H1 (cell line): ENCODE measurements around the gene ZNF100. TPM values are rescaled to one million over a fixed set of nuclear protein-coding genes. Genes with fewer than 3 reads are reported as not detected.
A peak's percentile ranks its signal among the peaks of the same experiment; 100 is the strongest.

Source experiments
- BACH1 ChIP-seq: IDR thresholded peaks from 2 replicates; pipeline ENCODE4 v1.6.1; 2012; ENCODE audit warnings: low read length, improper control_type of control experiment
- BCL11A ChIP-seq, 2 experiments: IDR thresholded peaks; one replicate each; pipeline ENCODE4 v1.6.1; 2011; ENCODE audit warnings: low read depth in 2 of 2, low read length in 2 of 2, mild to moderate bottlenecking in 2 of 2
- CHD7 ChIP-seq: fragments of 300-600 bp; sonication (generic); IDR thresholded peaks from 2 replicates; pipeline ENCODE4 v1.7.1; 2012; ENCODE audit warnings: low read length, moderate library complexity, mild to moderate bottlenecking, inconsistent platforms; ENCODE audit not compliant: insufficient replicate concordance
- CREB1 ChIP-seq: IDR thresholded peaks from 2 replicates; pipeline ENCODE4 v1.6.1; 2012; ENCODE audit warnings: inconsistent platforms
- EP300 ChIP-seq, 2 experiments: IDR thresholded peaks; 1 replicate in 1 of 2; 2 replicates in 1 of 2; pipeline ENCODE4 v1.6.1; 2011 to 2012; ENCODE audit warnings: low read depth in 2 of 2, low read length in 2 of 2, mild to moderate bottlenecking in 2 of 2, borderline replicate concordance in 1 of 2, inconsistent platforms in 1 of 2, moderate library complexity in 1 of 2
- HDAC6 ChIP-seq: IDR thresholded peaks from one replicate; pipeline ENCODE4 v1.7.1; 2012; ENCODE audit warnings: low read depth, mild to moderate bottlenecking, inconsistent platforms, low read length, moderate library complexity
- JUND ChIP-seq: IDR thresholded peaks from 2 replicates; pipeline ENCODE4 v1.6.1; 2011; ENCODE audit warnings: mild to moderate bottlenecking, improper control_type of control experiment, low read length
- KDM4A ChIP-seq: IDR thresholded peaks from one replicate; pipeline ENCODE4 v1.7.1; 2012; ENCODE audit warnings: low read depth, mild to moderate bottlenecking, moderate library complexity, low read length, inconsistent platforms; ENCODE audit not compliant: severe bottlenecking
- PHF8 ChIP-seq: fragments of 200-600 bp; sonication (generic); conservative IDR thresholded peaks from 2 replicates; pipeline ENCODE4 v1.7.1; 2012; ENCODE audit warnings: low read depth, mild to moderate bottlenecking, inconsistent platforms, low read length, moderate library complexity
- SP4 ChIP-seq: IDR thresholded peaks from 2 replicates; pipeline ENCODE4 v1.6.1; 2012; ENCODE audit warnings: low read length, inconsistent platforms
- TAF7 ChIP-seq: optimal IDR thresholded peaks from 2 replicates; pipeline ENCODE3; 2011; ENCODE audit warnings: low read depth, mild to moderate bottlenecking, inconsistent platforms, low read length, moderate library complexity, borderline replicate concordance
- TBP ChIP-seq: IDR thresholded peaks from 2 replicates; pipeline ENCODE4 v1.6.1; 2011; ENCODE audit warnings: low read depth, low read length, improper control_type of control experiment
- polyA plus RNA-seq, 7 experiments: library from polyadenylated mRNA; depleted of rRNA in 3 of 7; stranded (reverse) in 5 of 7; unstranded in 2 of 7; fragments of >200 nt in 5 of 7; fragments of 200-250 nt in 2 of 7; gene quantifications; 1 replicate in 5 of 7; 2 replicates in 1 of 7; 4 replicates in 1 of 7; pipeline versions ENCODE4 v1.2.1 to v1.2.3, GENCODE V29; 2011 to 2013; ENCODE audit warnings: missing spikeins in 2 of 7, mixed read lengths in 2 of 7
- total RNA-seq: library from RNA; stranded (reverse); fragmentation: NEBNext Ultra II Directional; extraction: Animal tissue kit (Norgen Biotek cat#: 25700); gene quantifications from 2 replicates; pipeline ENCODE4 v1.2.1, GENCODE V29; 2021

Gene ZNF100
- total and polyA plus RNA-seq, 2 of the 8 experiments (the other 6 are each of a cell fraction or from before 2014, with no cell fraction given): 4.9 to 30.8 TPM

- TF ChIP-seq CHD7 (no peak), BACH1 (no peak), SP4 (no peak), EP300 (IDR thresholded peaks at IDR 0.05; ENCODE audit: borderline replicate concordance in 1 of 2, low read depth in 2 of 2, low read length in 2 of 2) (peak in 1 of 2 experiments; percentile 80; a peak in 1 of 3 replicates), PHF8 (no peak), TAF7 (no peak), TBP (no peak), BCL11A (IDR thresholded peaks at IDR 0.05; ENCODE audit: low read depth in 2 of 2, low read length in 2 of 2) (peak; percentile 22 to 67), JUND (no peak), CREB1 (no peak), KDM4A (no peak), HDAC6 (no peak)
Observed at GRCh38 chr19:21704320-21704719, 63.1 kb downstream of the ZNF100 start (continued).
